ENCODE measurements around the gene TNK2. TPM values are rescaled to one million over a fixed set of nuclear protein-coding genes. Genes with fewer than 3 reads are reported as not detected.
A peak's percentile ranks its signal among the peaks of the same experiment; 100 is the strongest.

Gene TNK2
- total and polyA plus RNA-seq, 7 donors, result 37.1 to 322 (median 67.1) TPM

- ATAC-seq, result no peak
- intact Hi-C loops (cut with DNase I), result no loop called here
- H3K27me3 ChIP-seq (ENCODE audit: insufficient read depth in 3 of 3, low read length in 2 of 3), result no peaks in the 10 kb centered on the region
- no peak overlapping the region for H3K4me3 ChIP-seq
- DNase-seq, result peak in 1 of 2 donors; percentile 47
- H3K4me1 ChIP-seq, result no peaks in the 10 kb centered on the region
- WGBS, 3 donors, result 92 to 98% (median 93%) methylated on average over 10 to 12 of the region's 12 CpGs
- H3K36me3 ChIP-seq (ENCODE audit: insufficient read depth in 1 of 2, low read depth in 1 of 2), result peaks cover 9 to 65% of the 10 kb centered on the region in 2 donors
- H3K27ac ChIP-seq, result no peak overlapping the region
- H3K9me3 ChIP-seq, result no peaks in the 10 kb centered on the region
- TF ChIP-seq CTCF (IDR thresholded peaks at IDR 0.05), result no peak
These were observed 37.4 kb downstream of the TNK2 start for GRCh38 chr3:195870937-195871336.

DNA sequence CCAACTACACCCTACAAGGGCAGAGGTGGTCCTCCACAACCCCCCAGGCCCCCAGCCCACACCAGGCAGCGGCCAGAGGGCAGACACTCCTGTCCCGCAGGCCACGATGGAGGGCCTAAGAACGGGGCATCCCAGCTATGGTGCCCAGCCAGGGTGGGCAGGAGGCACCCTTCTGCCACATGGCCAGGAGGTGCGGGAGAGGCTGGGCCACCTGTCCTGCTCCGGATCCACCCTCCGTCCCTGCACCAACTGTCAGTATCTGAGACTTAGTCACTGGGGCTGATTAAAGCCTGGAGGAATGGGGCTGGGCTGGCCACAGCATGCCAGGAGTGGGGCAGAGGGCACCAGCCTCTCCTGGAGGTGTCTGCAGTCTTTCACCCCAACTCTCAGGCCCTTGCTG, 37.9 kb downstream of the TNK2 start:
- intact Hi-C loops (cut with DNase I), result no loop called here

DNA sequence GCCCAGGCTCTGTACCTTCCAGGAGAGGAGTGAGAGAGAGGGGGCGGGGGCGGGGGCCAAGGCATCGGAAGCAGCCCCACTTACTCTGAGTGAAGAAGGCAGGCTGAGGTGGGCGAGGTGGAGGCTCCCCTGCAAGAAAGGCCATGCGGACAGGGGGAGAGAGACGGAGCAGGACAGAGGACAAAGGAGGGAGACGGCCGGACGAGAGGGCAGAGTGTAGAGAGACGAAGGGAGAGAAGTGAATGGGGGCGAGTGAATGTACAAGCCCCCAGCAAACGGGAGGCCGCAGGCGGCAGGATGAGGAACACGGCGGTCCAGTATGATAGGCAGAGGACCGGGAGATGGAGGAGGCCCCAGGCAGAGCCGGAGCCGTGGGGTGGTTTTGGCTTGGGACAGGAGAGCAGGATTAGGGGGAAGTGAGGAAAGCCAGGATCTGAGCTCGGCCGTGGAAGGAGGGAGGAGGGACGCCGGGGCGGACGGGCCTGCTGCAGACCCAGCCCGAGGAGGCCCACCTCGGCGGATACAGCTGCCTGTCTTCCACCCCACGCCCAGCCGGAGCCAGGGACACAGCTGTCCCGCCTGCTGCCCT, 38.8 kb downstream of the TNK2 start:
- peaks cover 9 to 70% of the 10 kb centered on the region in 2 donors for H3K36me3 ChIP-seq (ENCODE audit: insufficient read depth in 1 of 2, low read depth in 1 of 2)
- ATAC-seq, result no peak
- intact Hi-C loops (cut with DNase I), result no loop called here
- H3K4me1 ChIP-seq, result no peaks in the 10 kb centered on the region
- H3K4me3 ChIP-seq, result no peak overlapping the region
- 79 to 81% (median 80%) methylated on average over 30 to 31 of the region's 31 CpGs for WGBS, 3 donors
- TF ChIP-seq CTCF (IDR thresholded peaks at IDR 0.05), result no peak
- H3K27ac ChIP-seq, result no peak overlapping the region
- peak in 1 of 2 donors; percentile 44 for DNase-seq
- no peaks in the 10 kb centered on the region for H3K9me3 ChIP-seq
- H3K27me3 ChIP-seq (ENCODE audit: insufficient read depth in 3 of 3, low read length in 2 of 3), result no peaks in the 10 kb centered on the region

More for the DNA sequence above, 37.9 kb downstream of the TNK2 start:
- Histone ChIP-seq H3K27me3 (ENCODE audit: insufficient read depth in 3 of 3, low read length in 2 of 3) (no peaks in the 10 kb centered on the region), H3K36me3 (ENCODE audit: insufficient read depth in 1 of 2, low read depth in 1 of 2) (peaks cover 9 to 70% of the 10 kb centered on the region in 2 donors), H3K9me3 (no peaks in the 10 kb centered on the region), H3K27ac (no peak overlapping the region), H3K4me3 (no peak overlapping the region), H3K4me1 (no peaks in the 10 kb centered on the region)
- DNase-seq (peak in 1 of 2 donors; percentile 54), ATAC-seq (peak; percentile 17 to 54 (median 32))
- no peak for TF ChIP-seq CTCF (IDR thresholded peaks at IDR 0.05)
- 72 to 74% (median 74%) methylated on average over 7 of the region's 7 CpGs for WGBS, 3 donors

DNA sequence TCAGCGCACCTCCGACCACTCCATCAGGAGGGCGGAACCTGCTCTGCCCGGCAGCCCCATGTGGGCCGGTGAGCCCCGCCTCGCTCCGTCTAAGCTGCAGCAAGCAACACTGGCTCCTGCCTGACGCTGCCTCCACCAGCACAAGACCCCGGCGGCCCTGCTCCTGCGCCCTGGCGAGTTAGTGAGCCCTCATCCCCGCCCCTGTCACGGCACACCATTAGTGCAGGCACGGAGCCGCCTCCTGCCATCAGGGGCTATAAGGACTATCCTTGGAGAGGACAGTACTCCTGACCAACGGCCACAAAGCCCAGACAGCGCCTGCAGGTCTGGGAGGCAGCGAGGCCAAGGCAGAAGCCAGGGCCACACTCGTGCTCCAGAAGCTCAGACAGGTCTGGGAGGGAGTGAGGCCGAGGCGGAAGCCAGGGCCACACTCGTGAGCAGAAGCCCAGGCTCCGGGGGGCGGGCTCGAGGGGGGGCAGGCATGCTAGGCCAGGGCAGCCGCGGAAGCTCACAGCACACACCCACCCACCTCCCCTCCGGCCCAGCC, 39.4 kb downstream of the TNK2 start:
- no peak overlapping the region for H3K27ac ChIP-seq
- ATAC-seq, result no peak

More for the DNA sequence above, 39.4 kb downstream of the TNK2 start:
- H3K4me1 ChIP-seq, result peaks cover 3% of the 10 kb centered on the region
- DNase-seq, result peak in 1 of 2 donors; percentile 57
- no peak for TF ChIP-seq CTCF (IDR thresholded peaks at IDR 0.05)
- H3K4me3 ChIP-seq, result no peak overlapping the region
- intact Hi-C loops (cut with DNase I), result no loop called here
- H3K36me3 ChIP-seq (ENCODE audit: insufficient read depth in 1 of 2, low read depth in 1 of 2), result peaks cover 9 to 70% of the 10 kb centered on the region in 2 donors
- H3K27me3 ChIP-seq (ENCODE audit: insufficient read depth in 3 of 3, low read length in 2 of 3), result no peaks in the 10 kb centered on the region
- 84 to 90% (median 86%) methylated on average over 27 to 30 of the region's 30 CpGs for WGBS, 3 donors
- no peaks in the 10 kb centered on the region for H3K9me3 ChIP-seq

All from psoas muscle (tissue), 8 donors.